Osteoblast (primary cell): Measurements from ENCODE around the gene PRICKLE2. TPM values are rescaled to one million over a fixed set of nuclear protein-coding genes. Genes with fewer than 3 reads are reported as not detected.

Experiments
- DNase-seq: peaks from one replicate; pipeline ENCODE4 v3.0.0; 2011; ENCODE audit warnings: low spot score, mixed read lengths; ENCODE audit not compliant: insufficient read length; ENCODE audit errors: missing footprints
- H2AFZ ChIP-seq: 2 replicates; pipeline ENCODE4 v1.6.0; 2011; ENCODE audit warnings: mild to moderate bottlenecking, low read length
- H3K27ac ChIP-seq: 2 replicates; pipeline ENCODE4 v1.5.1; 2011; ENCODE audit warnings: mild to moderate bottlenecking, low read depth, low read length, moderate library complexity
- H3K27me3 ChIP-seq: 2 replicates; pipeline ENCODE4 v1.6.0; 2012; ENCODE audit warnings: mild to moderate bottlenecking, control low read depth, inconsistent platforms, low read length, moderate library complexity; ENCODE audit not compliant: insufficient read depth
- H3K36me3 ChIP-seq: 2 replicates; pipeline ENCODE4 v1.5.1; 2011; ENCODE audit warnings: mild to moderate bottlenecking, low read length, control low read depth, moderate library complexity; ENCODE audit not compliant: insufficient read depth
- H3K4me1 ChIP-seq: 2 replicates; pipeline ENCODE4 v1.5.1; 2011; ENCODE audit warnings: mild to moderate bottlenecking, low read length, control low read depth, moderate library complexity; ENCODE audit not compliant: insufficient read depth
- H3K4me2 ChIP-seq: 2 replicates; pipeline ENCODE4 v1.6.0; 2011; ENCODE audit warnings: mild to moderate bottlenecking, low read length; ENCODE audit not compliant: insufficient read depth
- H3K4me3 ChIP-seq: fragments of 200-600 bp; sonication (generic); 3 replicates; pipeline ENCODE4 v1.5.1; 2012; ENCODE audit warnings: mild to moderate bottlenecking, low read length, inconsistent platforms; ENCODE audit not compliant: insufficient read depth
- H3K79me2 ChIP-seq: 2 replicates; pipeline ENCODE4 v1.6.0; 2012; ENCODE audit warnings: mild to moderate bottlenecking, low read length, control low read depth, inconsistent platforms; ENCODE audit not compliant: insufficient read depth
- H3K9me3 ChIP-seq: 2 replicates; pipeline ENCODE4 v1.5.1; 2011; ENCODE audit warnings: low read depth, low read length, control low read depth
- H4K20me1 ChIP-seq: 2 replicates; pipeline ENCODE4 v1.6.0; 2012; ENCODE audit warnings: mild to moderate bottlenecking, low read length, control low read depth; ENCODE audit not compliant: insufficient read depth
- CTCF ChIP-seq: IDR thresholded peaks from 2 replicates; pipeline ENCODE4 v1.5.1; 2011; ENCODE audit warnings: mild to moderate bottlenecking, low read depth, low read length, moderate library complexity; ENCODE audit errors: extremely low read depth
- total RNA-seq: library from RNA; depleted of rRNA; stranded (reverse); fragments of >200 nt; gene quantifications from 2 replicates; pipeline ENCODE4 v1.2.3, GENCODE V29; 2012

PRICKLE2 gene
- total RNA-seq, 1 donor = 18.8 TPM

- no peaks in the 10 kb centered on the region for H3K79me2 ChIP-seq
- no peak overlapping the region for H3K4me3 ChIP-seq
- peaks cover under 1% of the 10 kb centered on the region for H4K20me1 ChIP-seq
- DNase-seq = no peak
- peaks cover 11% of the 10 kb centered on the region for H3K4me1 ChIP-seq
- no peaks in the 10 kb centered on the region for H3K27me3 ChIP-seq
- no peak for TF ChIP-seq CTCF
- H3K9me3 ChIP-seq = no peaks in the 10 kb centered on the region
- H2AFZ ChIP-seq = no peak overlapping the region
- no peak overlapping the region for H3K27ac ChIP-seq
- H3K4me2 ChIP-seq = no peak overlapping the region
- no peaks in the 10 kb centered on the region for H3K36me3 ChIP-seq
Measured at GRCh38 chr3:64271631-64272030, 46.4 kb upstream of the PRICKLE2 start.

GRCh38 chr3:64270866-64271260 is 45.6 kb upstream of the PRICKLE2 start:
- Histone ChIP-seq H3K27ac (no peak overlapping the region), H3K79me2 (no peaks in the 10 kb centered on the region), H2AFZ (no peak overlapping the region), H3K36me3 (no peaks in the 10 kb centered on the region), H3K27me3 (no peaks in the 10 kb centered on the region), H3K4me3 (no peak overlapping the region), H3K4me2 (no peak overlapping the region), H3K4me1 (peaks cover 17% of the 10 kb centered on the region), H3K9me3 (no peaks in the 10 kb centered on the region), H4K20me1 (peaks cover 4% of the 10 kb centered on the region)
- DNase-seq = peak; percentile 25
- TF ChIP-seq CTCF = no peak

- Histone ChIP-seq H3K9me3 (no peaks in the 10 kb centered on the region), H3K4me3 (no peak overlapping the region), H3K27ac (no peak overlapping the region), H3K4me2 (no peak overlapping the region), H3K27me3 (no peaks in the 10 kb centered on the region), H3K79me2 (no peaks in the 10 kb centered on the region), H4K20me1 (peaks cover 4% of the 10 kb centered on the region), H3K36me3 (no peaks in the 10 kb centered on the region), H3K4me1 (peaks cover 23% of the 10 kb centered on the region), H2AFZ (no peak overlapping the region)
- DNase-seq = no peak
- no peak for TF ChIP-seq CTCF
Measured at GRCh38 chr3:64270142-64270865, 45.0 kb upstream of the PRICKLE2 start.

- no peak for TF ChIP-seq CTCF
Measured at GRCh38 chr3:64268926-64269325, 43.7 kb upstream of the PRICKLE2 start.

More at GRCh38 chr3:64268926-64269325, 43.7 kb upstream of the PRICKLE2 start:
- Histone ChIP-seq H3K4me3 (no peak overlapping the region), H3K27me3 (no peaks in the 10 kb centered on the region), H3K4me2 (no peak overlapping the region), H3K4me1 (peaks cover 36% of the 10 kb centered on the region), H3K27ac (no peak overlapping the region), H3K79me2 (peaks cover 14% of the 10 kb centered on the region), H3K9me3 (no peaks in the 10 kb centered on the region), H4K20me1 (peaks cover 9% of the 10 kb centered on the region), H3K36me3 (no peaks in the 10 kb centered on the region), H2AFZ (no peak overlapping the region)
- no peak for DNase-seq
